ENCODE data around the gene FOXA1.
A peak's percentile ranks its signal among the peaks of the same experiment; 100 is the strongest.

The FOXA1 gene

GRCh38 chr14:37595809-37596621 lies 966 bp upstream of the FOXA1 start (continued):
- TF ChIP-seq ZNF449 (tag by site-specific recombination; IDR thresholded peaks at IDR 0.05) = peak; percentile 17; the same call in 1 of the 2 replicates
- no peak for TF ChIP-seq ZSCAN30 (tag by site-specific recombination; IDR thresholded peaks at IDR 0.05)
- TF ChIP-seq ZNF112 (tag by site-specific recombination; IDR thresholded peaks at IDR 0.05) = no peak
- TF ChIP-seq ZNF202 (tag by site-specific recombination; IDR thresholded peaks at IDR 0.05; ENCODE audit: borderline replicate concordance) = no peak
- TF ChIP-seq ZIC2 (tag by site-specific recombination; IDR thresholded peaks at IDR 0.05) = no peak
- 0 out of 2 replicates have a peak, but pooled peaks have one; percentile 15 for TF ChIP-seq KLF16 (tag by site-specific recombination; IDR thresholded peaks at IDR 0.05)
- 0 out of 2 replicates have a peak, but pooled peaks have one; percentile 44 for TF ChIP-seq ZBTB17 (tag by site-specific recombination; IDR thresholded peaks at IDR 0.05)
- no peak for TF ChIP-seq YY1 (tag by site-specific recombination; IDR thresholded peaks at IDR 0.05)
- peak; percentile 80 for TF ChIP-seq SP3 (tag by site-specific recombination; IDR thresholded peaks at IDR 0.05)
- no peak for TF ChIP-seq ZNF830 (tag by site-specific recombination; IDR thresholded peaks at IDR 0.05; ENCODE audit: low read depth)
- peak; percentile 91 for TF ChIP-seq ZBTB20 (tag by site-specific recombination; IDR thresholded peaks at IDR 0.05)
- no peak for TF ChIP-seq ZNF394 (tag by site-specific recombination; IDR thresholded peaks at IDR 0.05; ENCODE audit: borderline replicate concordance)
- TF ChIP-seq ZNF133 (tag by site-specific recombination; IDR thresholded peaks at IDR 0.05) = no peak
- TF ChIP-seq ZNF132 (tag by site-specific recombination; IDR thresholded peaks at IDR 0.05; ENCODE audit: borderline replicate concordance) = no peak
- peak; percentile 66; the same call in 1 of the 2 replicates for TF ChIP-seq ZBTB21 (tag by site-specific recombination; IDR thresholded peaks at IDR 0.05)
- TF ChIP-seq KLF7 (tag by site-specific recombination; IDR thresholded peaks at IDR 0.05; ENCODE audit: borderline replicate concordance) = peak; percentile 19; the same call in 1 of the 2 replicates
- peak; percentile 61 for TF ChIP-seq GLIS2 (tag by site-specific recombination; IDR thresholded peaks at IDR 0.05)
- 0 out of 2 replicates have a peak, but pooled peaks have one; percentile 46 for TF ChIP-seq ZNF76 (tag by site-specific recombination; IDR thresholded peaks at IDR 0.05; ENCODE audit: borderline replicate concordance, low read depth)
- peak; percentile 53 for TF ChIP-seq ZBTB26 (tag by site-specific recombination; optimal IDR thresholded peaks at IDR 0.05)
- TF ChIP-seq ZNF292 (tag by site-specific recombination; IDR thresholded peaks at IDR 0.05; ENCODE audit: borderline replicate concordance, low read depth) = no peak
- TF ChIP-seq ZXDB (tag by site-specific recombination; IDR thresholded peaks at IDR 0.05) = 0 out of 2 replicates have a peak, but pooled peaks have one; percentile 54
- no peak for TF ChIP-seq ZNF660 (tag by site-specific recombination; IDR thresholded peaks at IDR 0.05)
- TF ChIP-seq ZNF19 (tag by site-specific recombination; IDR thresholded peaks at IDR 0.05; ENCODE audit: low read depth) = no peak
- TF ChIP-seq ZNF776 (tag by site-specific recombination; IDR thresholded peaks at IDR 0.05; ENCODE audit: borderline replicate concordance) = no peak
- peak; percentile 28; the same call in 1 of the 2 replicates for TF ChIP-seq ZNF24 (tag by site-specific recombination; IDR thresholded peaks at IDR 0.05)
- TF ChIP-seq IKZF3 (tag by site-specific recombination; IDR thresholded peaks at IDR 0.05) = peak; percentile 59; the same call in 1 of the 2 replicates
- TF ChIP-seq ZBTB8A (tag by site-specific recombination; IDR thresholded peaks at IDR 0.05) = peak; percentile 60
- TF ChIP-seq KLF8 (tag by site-specific recombination; IDR thresholded peaks at IDR 0.05) = peak; percentile 25; the same call in 1 of the 2 replicates
- TF ChIP-seq HIC1 (tag by site-specific recombination; IDR thresholded peaks at IDR 0.05) = no peak
- no peak for TF ChIP-seq ZBTB11 (tag by site-specific recombination; conservative IDR thresholded peaks at IDR 0.05; ENCODE audit: low read depth)
- TF ChIP-seq ZNF580 (tag by site-specific recombination; IDR thresholded peaks at IDR 0.05) = no peak
